Fibroblast of skin of right biceps (primary cell): Measurements from ENCODE around the gene MROH2A.
"Not testable (repeated sequence)": the region's sequence is repeated elsewhere in the genome, so short reads cannot be mapped to it uniquely, and the experiment has no call there.

Experiments
- DNase-seq: peaks from one replicate; pipeline ENCODE4 v3.0.0-alpha.2; 2013

The MROH2A gene, protein sequence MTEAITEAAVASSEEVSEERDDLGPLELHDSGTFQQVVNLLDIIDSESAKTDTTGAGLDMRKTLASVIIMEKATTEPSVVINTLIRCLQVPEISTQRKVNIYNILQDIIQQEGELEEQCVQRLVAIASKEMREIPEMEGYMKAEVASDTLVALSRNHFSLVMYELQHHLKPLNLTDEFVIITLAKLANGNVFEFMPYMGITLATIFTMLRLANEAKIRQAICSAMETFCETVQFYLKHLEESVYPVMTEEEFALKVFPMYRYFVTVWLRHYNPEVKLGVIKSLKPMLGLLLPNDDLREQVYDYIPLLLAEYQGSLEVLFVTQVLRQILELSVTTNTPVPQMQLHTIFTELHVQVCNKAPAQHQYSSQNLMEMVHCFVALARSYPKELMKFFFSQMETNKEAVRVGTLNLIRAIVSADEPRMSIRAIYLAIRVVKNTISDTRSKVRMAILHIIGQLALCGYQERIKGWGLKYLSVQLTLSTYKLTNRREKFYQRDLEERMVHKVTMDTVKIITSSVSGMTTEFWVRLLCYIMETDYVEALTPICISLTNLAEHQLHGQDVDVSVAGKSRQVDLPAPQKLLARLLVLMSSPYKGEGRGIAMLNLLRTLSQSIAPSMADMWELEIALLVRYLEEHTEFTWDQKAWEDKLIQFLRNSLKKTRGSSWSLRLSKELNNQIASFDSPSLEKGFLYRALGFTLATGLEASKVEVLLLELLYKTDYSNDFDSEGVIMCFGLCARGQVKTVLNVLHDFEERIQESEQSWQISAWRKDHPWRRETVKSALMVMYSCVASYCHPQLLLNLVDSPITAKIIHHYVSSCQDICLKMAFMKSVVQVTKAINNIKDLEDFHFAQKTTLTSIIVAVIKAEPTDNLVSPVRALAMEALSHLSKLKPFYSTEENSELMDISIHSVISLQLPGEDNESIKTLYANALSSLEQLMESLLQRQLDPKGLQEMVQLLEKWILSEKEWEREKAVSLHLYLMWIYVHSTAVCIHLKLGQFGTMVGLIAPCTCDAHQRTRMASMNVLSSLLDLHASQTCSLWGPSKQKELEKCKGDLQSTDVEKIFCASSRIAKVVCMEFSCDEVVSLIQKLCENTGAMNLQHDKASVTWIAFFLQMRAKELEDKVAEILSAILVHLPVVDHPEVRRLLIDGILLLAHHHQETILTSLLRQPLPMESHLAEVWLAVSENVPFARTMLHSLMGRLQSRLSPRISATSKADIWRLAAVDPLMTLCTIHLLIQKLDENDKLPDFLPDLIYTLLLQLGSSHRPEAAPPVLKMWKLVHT (N-terminal part only)

GRCh38 chr2:233778030-233778429 is at the start of gene MROH2A:
MROH2A (plus strand) TSS chr2:233778330; CDS start chr2:233779359, 1,029 bp downstream.
- DNase-seq, result no peak

- no peak for DNase-seq
Measured at GRCh38 chr2:233728723-233729301, 49.3 kb upstream of the MROH2A start, which contains the start of gene UGT1A3. UGT1A3 (plus strand) TSS chr2:233729042; CDS start chr2:233729127, 85 bp downstream.

GRCh38 chr2:233736868-233737653 is 41.1 kb upstream of the MROH2A start:
- DNase-seq, result not testable (repeated sequence)

- DNase-seq, result no peak
Measured at GRCh38 chr2:233740870-233741269, 37.3 kb upstream of the MROH2A start.

DNA sequence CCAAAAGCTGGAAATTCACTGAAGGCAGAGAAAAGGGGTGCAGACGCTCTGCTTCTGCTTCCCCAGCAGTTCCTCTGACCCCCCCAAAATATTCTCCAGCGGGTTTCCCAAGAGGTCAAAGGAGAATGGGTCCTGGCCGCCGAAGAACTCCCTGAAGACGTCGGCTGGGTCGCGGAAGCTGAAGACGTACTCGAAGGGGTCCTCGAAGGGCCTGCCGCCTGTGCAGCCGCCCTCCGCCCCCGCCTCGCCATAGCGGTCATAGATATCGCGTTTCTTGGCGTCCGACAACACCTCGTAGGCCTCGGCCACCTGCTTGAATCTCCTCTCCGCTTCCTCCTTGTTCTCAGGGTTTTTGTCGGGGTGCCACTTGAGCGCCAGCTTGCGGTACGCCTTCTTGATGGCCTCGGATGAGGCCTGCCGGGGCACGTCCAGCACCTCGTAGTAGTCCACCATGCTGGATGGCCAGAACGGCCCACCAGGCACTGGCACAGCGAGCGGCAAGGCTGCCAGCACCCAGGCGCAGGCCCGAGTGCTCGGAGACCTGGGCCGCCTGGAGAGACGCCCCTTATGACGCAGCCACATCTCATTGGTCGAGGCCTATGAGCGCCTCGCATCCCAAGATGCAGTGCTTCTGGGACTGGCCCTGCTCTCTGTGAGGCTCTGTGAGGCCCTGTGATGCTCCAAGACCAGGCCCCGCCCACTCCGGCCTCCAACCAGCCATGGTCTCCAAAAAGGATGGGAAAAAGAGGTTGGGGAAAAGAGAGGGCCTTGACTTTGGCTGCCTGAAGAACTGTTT is 34.5 kb upstream of the MROH2A start:
- DNase-seq, result no peak

DNA sequence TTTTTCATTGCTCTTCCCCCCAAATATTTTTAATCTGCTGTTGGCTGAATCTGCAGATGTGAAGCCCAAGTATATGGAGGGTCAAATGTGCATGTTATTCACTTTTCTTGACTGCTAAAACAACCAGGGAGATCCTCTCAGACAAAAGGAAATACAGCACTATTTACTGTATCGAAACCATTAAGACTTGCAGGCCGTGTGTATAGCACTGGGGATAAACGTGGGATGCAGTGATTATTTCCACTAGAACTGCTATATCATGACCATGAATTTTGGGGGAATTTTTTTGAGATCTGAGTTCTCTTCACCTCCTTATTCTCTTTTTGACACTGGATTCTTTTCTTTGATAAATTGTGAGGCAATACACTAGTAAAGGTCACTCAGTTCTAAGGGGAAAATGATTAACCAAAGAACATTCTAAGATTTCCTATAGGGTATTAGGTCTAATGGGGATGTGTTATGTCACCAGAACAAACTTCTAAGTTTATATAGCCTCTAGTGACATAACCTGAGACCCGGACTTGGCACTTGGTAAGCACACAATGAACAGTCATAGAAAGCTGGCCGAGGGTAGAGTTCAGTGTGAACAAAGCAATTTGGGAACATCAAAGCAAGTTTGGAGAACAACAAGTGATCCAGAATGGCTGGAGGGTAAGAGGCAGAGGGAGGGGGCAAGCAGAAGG is 32.9 kb upstream of the MROH2A start:
- DNase-seq, result no peak

DNA sequence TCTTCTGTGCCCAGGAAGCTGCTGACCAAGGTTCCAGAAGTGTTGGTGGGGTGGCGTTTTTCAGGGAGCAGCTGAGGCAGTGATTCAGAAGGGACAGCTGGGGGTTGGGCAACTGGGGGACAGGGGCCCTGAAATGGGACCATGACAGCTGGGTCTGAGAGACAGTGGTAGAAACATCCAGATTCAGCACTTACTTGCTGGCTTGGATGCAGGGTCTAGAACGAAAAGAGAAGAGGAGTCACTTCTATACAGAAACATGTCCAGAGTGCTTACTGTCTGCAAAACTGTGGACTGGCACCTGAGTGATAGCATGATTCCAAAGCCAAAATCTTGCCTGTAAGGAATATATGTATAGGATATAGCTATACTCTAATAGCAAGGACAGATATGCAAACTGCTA is 32.3 kb upstream of the MROH2A start:
- not testable (repeated sequence) for DNase-seq

DNA sequence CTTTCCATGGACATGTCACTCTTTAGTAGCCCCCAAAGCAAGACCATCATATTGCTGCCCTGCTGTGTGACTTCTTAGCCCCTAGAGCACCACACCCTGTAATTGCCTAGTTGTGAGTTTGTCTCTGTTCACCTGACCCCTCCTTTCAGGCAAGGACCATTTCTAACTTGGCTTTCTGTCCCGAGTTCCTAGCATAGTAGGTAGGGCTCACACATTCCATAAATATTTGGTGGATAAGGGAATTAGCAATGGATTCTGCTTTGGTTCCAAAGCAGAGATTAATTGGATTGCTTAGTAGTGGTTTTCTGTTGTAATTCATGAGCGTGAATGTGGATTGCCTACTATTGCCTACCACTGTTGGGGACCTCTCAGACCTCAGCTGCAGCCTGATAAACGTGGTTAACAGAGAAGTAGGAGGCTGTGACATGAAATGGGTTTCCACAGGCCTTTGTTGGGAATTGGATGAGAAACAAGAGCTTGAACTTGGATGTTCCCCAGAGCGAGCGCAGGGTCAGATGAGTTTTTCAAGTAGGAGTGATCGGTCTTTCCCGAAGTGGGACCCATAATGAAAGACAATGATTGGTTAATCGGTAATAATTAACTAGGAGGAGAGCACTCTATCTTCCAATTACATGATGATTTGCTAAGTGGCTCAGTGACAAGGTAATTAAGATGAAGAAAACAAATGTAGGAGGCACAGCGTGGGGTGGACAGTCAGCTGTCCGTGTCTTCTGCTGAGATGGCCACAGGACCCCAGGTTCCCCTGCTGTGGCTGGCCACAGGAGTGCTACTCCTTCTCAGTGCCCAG is 31.5 kb upstream of the MROH2A start:
- no peak for DNase-seq

- DNase-seq, result no peak
Measured at GRCh38 chr2:233747283-233747544, 30.9 kb upstream of the MROH2A start.

- DNase-seq, result not testable (repeated sequence)
Measured at GRCh38 chr2:233750689-233751088, 27.4 kb upstream of the MROH2A start.

DNA sequence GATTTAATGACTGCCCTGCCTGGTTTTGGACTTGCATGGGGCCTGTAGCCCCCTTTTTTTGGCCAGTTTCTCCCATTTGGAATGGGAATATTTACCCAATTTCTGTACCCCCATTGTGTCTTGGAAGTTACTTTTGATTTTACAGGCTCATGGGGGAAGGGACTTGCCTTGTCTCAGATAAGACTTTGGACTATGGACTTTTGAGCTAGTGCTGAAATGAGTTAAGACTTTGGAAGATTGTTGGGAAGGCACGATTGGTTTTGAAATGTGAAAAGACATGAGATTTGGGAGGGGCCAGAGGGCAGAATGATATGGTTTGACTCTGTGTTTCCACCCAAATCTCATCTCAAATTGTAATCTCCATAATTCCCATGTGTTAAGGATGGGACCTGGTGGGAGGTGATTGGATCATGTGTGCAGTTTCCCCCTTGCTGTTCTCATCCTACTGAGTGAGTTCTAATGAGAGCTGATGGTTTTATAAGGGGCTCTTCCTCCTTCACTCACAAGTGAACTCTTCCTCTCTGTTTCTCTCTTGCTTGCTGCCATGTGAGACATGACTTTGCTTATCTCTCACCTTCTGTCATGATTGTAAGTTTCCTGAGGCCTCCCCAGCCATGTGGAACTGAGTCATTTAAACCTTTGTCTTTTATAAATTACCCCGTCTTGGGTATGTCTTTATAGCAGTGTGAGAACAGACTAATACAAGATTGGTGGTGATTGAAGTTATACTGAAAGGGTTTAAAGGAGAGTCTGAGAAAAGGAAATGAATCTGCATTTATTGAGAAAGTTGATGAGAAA is 26.7 kb upstream of the MROH2A start:
- not testable (repeated sequence) for DNase-seq

DNA sequence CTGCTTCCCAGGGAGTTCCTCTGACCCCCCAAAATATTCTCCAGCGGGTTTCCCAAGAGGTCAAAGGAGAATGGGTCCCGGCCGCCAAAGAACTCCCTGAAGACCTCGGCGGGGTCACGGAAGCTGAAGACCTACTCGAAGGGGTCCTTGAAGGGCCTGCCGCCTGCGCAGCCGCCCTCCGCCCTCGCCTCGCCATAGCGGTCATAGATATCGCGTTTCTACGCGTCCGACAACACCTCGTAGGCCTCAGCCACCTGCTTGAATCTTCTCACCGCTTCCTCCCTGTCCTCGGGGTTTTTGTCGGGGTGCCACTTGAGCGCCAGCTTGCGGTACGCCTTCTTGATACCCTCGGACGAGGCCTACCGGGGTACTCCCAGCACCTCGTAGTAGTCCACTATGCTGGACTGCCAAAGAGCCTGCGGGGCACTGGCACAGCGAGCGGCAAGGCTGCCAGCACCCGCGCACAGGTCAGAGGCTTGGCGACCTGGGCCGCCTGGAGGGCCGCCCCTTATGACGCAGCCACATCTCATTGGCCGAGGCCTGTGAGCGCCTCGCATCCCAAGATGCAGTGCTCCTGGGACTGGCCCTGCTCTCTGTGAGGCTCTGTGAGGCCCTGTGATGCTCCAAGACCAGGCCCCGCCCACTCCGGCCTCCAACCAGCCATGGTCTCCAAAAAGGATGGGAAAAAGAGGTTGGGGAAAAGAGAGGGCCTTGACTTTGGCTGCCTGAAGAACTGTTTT is 23.1 kb upstream of the MROH2A start:
- no peak for DNase-seq

DNA sequence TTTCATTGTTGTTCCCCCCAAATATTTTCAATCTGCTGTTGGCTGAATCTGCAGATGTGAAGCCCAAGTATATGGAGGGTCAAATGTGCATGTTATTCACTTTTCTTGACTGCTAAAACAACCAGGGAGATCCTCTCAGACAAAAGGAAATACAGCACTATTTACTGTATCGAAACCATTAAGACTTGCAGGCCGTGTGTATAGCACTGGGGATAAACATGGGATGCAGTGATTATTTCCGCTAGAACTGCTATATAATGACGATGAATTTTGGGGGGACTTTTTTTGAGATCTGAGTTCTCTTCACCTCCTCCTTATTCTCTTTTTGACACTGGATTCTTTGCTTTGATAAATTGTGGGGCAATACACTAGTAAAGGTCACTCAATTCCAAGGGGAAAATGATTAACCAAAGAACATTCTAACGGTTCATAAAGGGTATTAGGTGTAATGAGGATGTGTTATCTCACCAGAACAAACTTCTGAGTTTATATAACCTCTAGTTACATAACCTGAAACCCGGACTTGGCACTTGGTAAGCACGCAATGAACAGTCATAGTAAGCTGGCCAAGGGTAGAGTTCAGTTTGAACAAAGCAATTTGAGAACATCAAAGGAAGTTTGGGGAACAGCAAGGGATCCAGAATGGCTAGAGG is 21.6 kb upstream of the MROH2A start:
- DNase-seq, result no peak

DNA sequence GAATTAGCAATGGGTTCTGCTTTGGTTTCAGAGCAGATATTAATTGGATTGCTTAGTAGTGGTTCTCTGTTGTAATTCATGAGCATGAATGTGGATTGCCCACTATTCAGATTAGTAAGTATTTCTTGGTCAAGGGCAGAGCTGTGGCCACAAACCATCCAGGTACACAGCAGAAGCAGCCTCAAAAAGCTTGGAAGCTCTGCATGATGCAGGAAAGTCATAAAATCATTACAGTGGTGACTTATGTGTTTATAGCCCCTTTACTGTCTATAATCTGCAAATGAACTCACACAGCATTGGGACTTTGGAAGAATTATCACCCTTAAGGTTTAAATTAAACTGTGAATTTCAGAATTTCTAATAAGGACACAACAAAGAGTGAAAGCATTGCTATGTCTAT is 20.0 kb upstream of the MROH2A start:
- DNase-seq, result no peak

- no peak for DNase-seq
Measured at GRCh38 chr2:233758849-233759248, 19.3 kb upstream of the MROH2A start.

DNA sequence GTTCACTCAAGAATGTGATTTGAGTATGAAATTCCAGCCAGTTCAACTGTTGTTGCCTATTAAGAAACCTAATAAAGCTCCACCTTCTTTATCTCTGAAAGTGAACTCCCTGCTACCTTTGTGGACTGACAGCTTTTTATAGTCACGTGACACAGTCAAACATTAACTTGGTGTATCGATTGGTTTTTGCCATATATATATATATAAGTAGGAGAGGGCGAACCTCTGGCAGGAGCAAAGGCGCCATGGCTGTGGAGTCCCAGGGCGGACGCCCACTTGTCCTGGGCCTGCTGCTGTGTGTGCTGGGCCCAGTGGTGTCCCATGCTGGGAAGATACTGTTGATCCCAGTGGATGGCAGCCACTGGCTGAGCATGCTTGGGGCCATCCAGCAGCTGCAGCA is 18.1 kb upstream of the MROH2A start, which contains the start of gene UGT1A1:
Gene UGT1A1 (plus strand): TSS at position 228 of the 400 bp plus-strand sequence. CDS start 18 bp downstream, at position 246.
- DNase-seq, result no peak
